Fibroblast of lung (primary cell): ENCODE results near the gene VPS50. TPM values are rescaled to one million over a fixed set of nuclear protein-coding genes. Genes with fewer than 3 reads are reported as not detected.
A peak's percentile ranks its signal among the peaks of the same experiment; 100 is the strongest.
"Not testable (repeated sequence)": the region's sequence is repeated elsewhere in the genome, so short reads cannot be mapped to it uniquely, and the experiment has no call there.

Experiments
- DNase-seq, 2 donors: peaks; one replicate each; pipeline versions ENCODE4 v3.0.0 to v3.0.0-alpha.2; 2010; ENCODE audit warnings: low read depth in 2 of 2
- H2AFZ ChIP-seq: 2 replicates; pipeline ENCODE4 v1.5.1; 2012; ENCODE audit warnings: low read length, control low read depth, inconsistent platforms
- H3K27ac ChIP-seq: 2 replicates; pipeline ENCODE4 v1.5.1; 2011; ENCODE audit warnings: low read length, control low read depth; ENCODE audit not compliant: insufficient read depth
- H3K27me3 ChIP-seq: 2 replicates; pipeline ENCODE4 v1.5.1; 2011; ENCODE audit warnings: mild to moderate bottlenecking, low read length; ENCODE audit not compliant: control insufficient read depth, insufficient read depth
- H3K36me3 ChIP-seq: 2 replicates; pipeline ENCODE4 v1.5.1; 2011; ENCODE audit warnings: low read length; ENCODE audit not compliant: control insufficient read depth, insufficient read depth
- H3K4me1 ChIP-seq: 2 replicates; pipeline ENCODE4 v1.5.1; 2011; ENCODE audit warnings: low read length; ENCODE audit not compliant: control insufficient read depth, insufficient read depth; ENCODE audit errors: extremely low read depth
- H3K4me2 ChIP-seq: 2 replicates; pipeline ENCODE4 v1.5.1; 2011; ENCODE audit warnings: low read length, control low read depth; ENCODE audit not compliant: insufficient read depth; ENCODE audit errors: extremely low read depth
- H3K4me3 ChIP-seq, 4 experiments: fragments of 200-600 bp in 1 of 4; sonication (generic) in 1 of 4; replicated peaks in 1 of 4; 2 replicates each; pipeline ENCODE4 v1.5.1; 2011 to 2016; ENCODE audit warnings: low read length in 4 of 4, low read depth in 3 of 4, mild to moderate bottlenecking in 3 of 4, control low read depth in 2 of 4, inconsistent platforms in 1 of 4, mixed read lengths in 1 of 4; ENCODE audit not compliant: insufficient read depth in 1 of 4; ENCODE audit errors: control extremely low read depth in 1 of 4
- H3K79me2 ChIP-seq: 2 replicates; pipeline ENCODE4 v1.5.1; 2012; ENCODE audit warnings: mild to moderate bottlenecking, low read length, inconsistent platforms; ENCODE audit not compliant: control insufficient read depth, insufficient read depth
- H3K9ac ChIP-seq: 2 replicates; pipeline ENCODE4 v1.5.1; 2011; ENCODE audit warnings: mild to moderate bottlenecking, low read length, control low read depth; ENCODE audit not compliant: insufficient read depth
- H3K9me3 ChIP-seq: 2 replicates; pipeline ENCODE4 v1.5.1; 2012; ENCODE audit warnings: low read depth, low read length; ENCODE audit not compliant: control insufficient read depth, insufficient read depth
- H4K20me1 ChIP-seq: 2 replicates; pipeline ENCODE4 v1.5.1; 2011; ENCODE audit warnings: low read length; ENCODE audit not compliant: control insufficient read depth, insufficient read depth; ENCODE audit errors: extremely low read depth
- EZH2 ChIP-seq: IDR thresholded peaks from 2 replicates; pipeline ENCODE4 v1.5.1; 2012; ENCODE audit warnings: low read length, control low read depth, mild to moderate bottlenecking; ENCODE audit errors: missing control alignments
- polyA plus RNA-seq, 2 donors: library from polyadenylated mRNA; depleted of rRNA in 1 of 2; stranded (reverse) in 1 of 2; unstranded in 1 of 2; fragments of >200 nt; gene quantifications; 2 replicates each; pipeline ENCODE4 v1.2.1, GENCODE V29; 2011 to 2012; ENCODE audit warnings: missing spikeins in 1 of 2
- total RNA-seq: library from RNA; depleted of rRNA; stranded (reverse); fragments of >200 nt; gene quantifications from 2 replicates; pipeline ENCODE4 v1.2.1, GENCODE V29; 2014
- TF ChIP-seq, protein P1 (sequence below), 2 donors: IDR thresholded peaks in 1 of 2; conservative IDR thresholded peaks in 1 of 2; 1 replicate in 1 of 2; 2 replicates in 1 of 2; pipeline ENCODE4 v1.5.1; 2011 to 2012; ENCODE audit warnings: low read length in 2 of 2, control low read depth in 1 of 2, inconsistent platforms in 1 of 2, low read depth in 1 of 2, mild to moderate bottlenecking in 1 of 2

Gene VPS50
- total and polyA plus RNA-seq, 2 donors (not counting 1 experiment from before 2014, with no cell fraction given): 16.1 to 46.4 TPM

DNA sequence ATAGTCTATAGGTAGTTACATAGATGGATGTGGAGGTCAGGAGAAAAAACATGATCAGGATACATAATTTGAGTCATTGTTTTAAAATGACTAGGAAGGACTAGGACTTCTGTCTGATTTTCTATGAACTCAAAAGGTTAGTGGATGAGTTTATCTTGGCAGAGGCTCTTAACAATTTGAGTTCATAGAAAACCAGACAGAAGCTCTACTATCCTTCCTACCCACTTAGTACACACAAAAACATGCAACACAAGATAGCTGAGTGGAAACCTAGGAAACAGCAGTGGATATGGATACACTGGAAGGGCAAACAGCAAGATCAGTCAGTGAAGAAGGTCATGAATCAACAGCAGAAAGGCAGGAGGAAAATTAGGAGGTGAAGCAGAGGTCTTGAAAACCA is 84.6 kb downstream of the VPS50 start:
- no peaks in the 10 kb centered on the region for H3K9me3 ChIP-seq
- peak in 1 of 2 donors; percentile 65 for DNase-seq
- H3K4me3 ChIP-seq: no peak overlapping the region
- no peaks in the 10 kb centered on the region for H4K20me1 ChIP-seq
- no peaks in the 10 kb centered on the region for H3K79me2 ChIP-seq
- H3K9ac ChIP-seq: no peak overlapping the region
- H3K27me3 ChIP-seq: no peaks in the 10 kb centered on the region
- no peak overlapping the region for H3K27ac ChIP-seq
- no peak overlapping the region for H3K4me2 ChIP-seq
- H3K4me1 ChIP-seq: peaks cover 6% of the 10 kb centered on the region
- no peaks in the 10 kb centered on the region for H3K36me3 ChIP-seq
- no peak overlapping the region for H2AFZ ChIP-seq
- no peak for TF ChIP-seq EZH2
- TF ChIP-seq, protein P1, sequence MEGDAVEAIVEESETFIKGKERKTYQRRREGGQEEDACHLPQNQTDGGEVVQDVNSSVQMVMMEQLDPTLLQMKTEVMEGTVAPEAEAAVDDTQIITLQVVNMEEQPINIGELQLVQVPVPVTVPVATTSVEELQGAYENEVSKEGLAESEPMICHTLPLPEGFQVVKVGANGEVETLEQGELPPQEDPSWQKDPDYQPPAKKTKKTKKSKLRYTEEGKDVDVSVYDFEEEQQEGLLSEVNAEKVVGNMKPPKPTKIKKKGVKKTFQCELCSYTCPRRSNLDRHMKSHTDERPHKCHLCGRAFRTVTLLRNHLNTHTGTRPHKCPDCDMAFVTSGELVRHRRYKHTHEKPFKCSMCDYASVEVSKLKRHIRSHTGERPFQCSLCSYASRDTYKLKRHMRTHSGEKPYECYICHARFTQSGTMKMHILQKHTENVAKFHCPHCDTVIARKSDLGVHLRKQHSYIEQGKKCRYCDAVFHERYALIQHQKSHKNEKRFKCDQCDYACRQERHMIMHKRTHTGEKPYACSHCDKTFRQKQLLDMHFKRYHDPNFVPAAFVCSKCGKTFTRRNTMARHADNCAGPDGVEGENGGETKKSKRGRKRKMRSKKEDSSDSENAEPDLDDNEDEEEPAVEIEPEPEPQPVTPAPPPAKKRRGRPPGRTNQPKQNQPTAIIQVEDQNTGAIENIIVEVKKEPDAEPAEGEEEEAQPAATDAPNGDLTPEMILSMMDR (conservative IDR thresholded peaks at IDR 0.05 in 1 of 2, IDR thresholded peaks at IDR 0.05 in 1 of 2; ENCODE audit: low read depth in 1 of 2, low read length in 2 of 2): no peak

GRCh38 chr7:93320887-93321286 is 88.7 kb downstream of the VPS50 start:
- H3K36me3 ChIP-seq: no peaks in the 10 kb centered on the region
- no peak for TF ChIP-seq EZH2
- TF ChIP-seq, protein P1 (conservative IDR thresholded peaks at IDR 0.05 in 1 of 2, IDR thresholded peaks at IDR 0.05 in 1 of 2; ENCODE audit: low read depth in 1 of 2, low read length in 2 of 2): no peak
- no peaks in the 10 kb centered on the region for H3K79me2 ChIP-seq
- no peak overlapping the region for H2AFZ ChIP-seq
- H3K4me2 ChIP-seq: no peak overlapping the region
- no peak overlapping the region for H3K4me3 ChIP-seq
- H3K27me3 ChIP-seq: no peaks in the 10 kb centered on the region
- no peak for DNase-seq
- no peak overlapping the region for H3K9ac ChIP-seq
- no peak overlapping the region for H3K27ac ChIP-seq
- no peaks in the 10 kb centered on the region for H3K9me3 ChIP-seq
- peaks cover 5% of the 10 kb centered on the region for H3K4me1 ChIP-seq
- H4K20me1 ChIP-seq: no peaks in the 10 kb centered on the region

GRCh38 chr7:93326291-93326690 is 94.1 kb downstream of the VPS50 start:
- not testable (repeated sequence) for H3K79me2 ChIP-seq, H3K4me2 ChIP-seq, H3K4me1 ChIP-seq, H2AFZ ChIP-seq, H4K20me1 ChIP-seq, H3K27me3 ChIP-seq, H3K4me3 ChIP-seq, H3K9ac ChIP-seq, H3K27ac ChIP-seq, H3K36me3 ChIP-seq, DNase-seq, H3K9me3 ChIP-seq
